Stimulated activated CD4-positive, alpha-beta T cell treated with anti-CD3 and anti-CD28 coated beads, Interleukin-15, amount 100 ng/mL, for 24 hours (primary cell): Measurements from ENCODE around the gene PLCB1.
"Not testable (repeated sequence)": the region's sequence is repeated elsewhere in the genome, so short reads cannot be mapped to it uniquely, and the experiment has no call there.

Experiments
- DNase-seq: peaks from one replicate; pipeline ENCODE4 v3.0.0-alpha.2; 2020

PLCB1 gene

GRCh38 chr20:8156235-8157079 lies 24.4 kb downstream of the PLCB1 start:
- no peak for DNase-seq

GRCh38 chr20:8159217-8159616 lies 27.2 kb downstream of the PLCB1 start:
- DNase-seq, result not testable (repeated sequence)

- no peak for DNase-seq
These were observed 29.4 kb downstream of the PLCB1 start for GRCh38 chr20:8161264-8162071.

- DNase-seq, result no peak
These were observed 30.5 kb downstream of the PLCB1 start for GRCh38 chr20:8162610-8163009.

GRCh38 chr20:8163543-8163942 lies 31.5 kb downstream of the PLCB1 start:
- DNase-seq, result no peak

- DNase-seq, result no peak
These were observed 34.7 kb downstream of the PLCB1 start for GRCh38 chr20:8166730-8167129.

- no peak for DNase-seq
These were observed 36.8 kb downstream of the PLCB1 start for GRCh38 chr20:8168785-8169288.

- DNase-seq, result no peak
These were observed 38.9 kb downstream of the PLCB1 start for GRCh38 chr20:8170921-8171320.

GRCh38 chr20:8172191-8172590 lies 40.1 kb downstream of the PLCB1 start:
- DNase-seq, result no peak

- DNase-seq, result no peak
These were observed 43.9 kb downstream of the PLCB1 start for GRCh38 chr20:8175741-8176675.

GRCh38 chr20:8183526-8183925 lies 51.5 kb downstream of the PLCB1 start:
- no peak for DNase-seq

GRCh38 chr20:8187740-8188139 lies 55.7 kb downstream of the PLCB1 start:
- no peak for DNase-seq

- no peak for DNase-seq
These were observed 58.2 kb downstream of the PLCB1 start for GRCh38 chr20:8190043-8190880.

- DNase-seq, result no peak
These were observed 62.7 kb downstream of the PLCB1 start for GRCh38 chr20:8194721-8195120.

- DNase-seq, result no peak
These were observed 64.0 kb downstream of the PLCB1 start for GRCh38 chr20:8196096-8196495.

GRCh38 chr20:8200220-8200619 lies 68.2 kb downstream of the PLCB1 start:
- DNase-seq, result no peak

GRCh38 chr20:8203366-8203765 lies 71.3 kb downstream of the PLCB1 start:
- no peak for DNase-seq

GRCh38 chr20:8205996-8206395 lies 73.9 kb downstream of the PLCB1 start:
- no peak for DNase-seq

- DNase-seq, result no peak
These were observed 76.2 kb downstream of the PLCB1 start for GRCh38 chr20:8208226-8208625.

- DNase-seq, result no peak
These were observed 77.0 kb downstream of the PLCB1 start for GRCh38 chr20:8209061-8209460.

GRCh38 chr20:8210749-8211148 lies 78.7 kb downstream of the PLCB1 start:
- no peak for DNase-seq

GRCh38 chr20:8212286-8212685 lies 80.2 kb downstream of the PLCB1 start:
- no peak for DNase-seq
